Fibroblast of skin of scalp (primary cell): ENCODE results near the gene GALR2.
"Not testable (repeated sequence)": the region's sequence is repeated elsewhere in the genome, so short reads cannot be mapped to it uniquely, and the experiment has no call there.

Experiments used
- DNase-seq: peaks from one replicate; pipeline ENCODE4 v3.0.0-alpha.2; 2013

The GALR2 gene

GRCh38 chr17:76050538-76051467 is 23.8 kb upstream of the GALR2 start:
- no peak for DNase-seq

GRCh38 chr17:76051561-76051960 is 23.0 kb upstream of the GALR2 start:
- DNase-seq: no peak

DNA sequence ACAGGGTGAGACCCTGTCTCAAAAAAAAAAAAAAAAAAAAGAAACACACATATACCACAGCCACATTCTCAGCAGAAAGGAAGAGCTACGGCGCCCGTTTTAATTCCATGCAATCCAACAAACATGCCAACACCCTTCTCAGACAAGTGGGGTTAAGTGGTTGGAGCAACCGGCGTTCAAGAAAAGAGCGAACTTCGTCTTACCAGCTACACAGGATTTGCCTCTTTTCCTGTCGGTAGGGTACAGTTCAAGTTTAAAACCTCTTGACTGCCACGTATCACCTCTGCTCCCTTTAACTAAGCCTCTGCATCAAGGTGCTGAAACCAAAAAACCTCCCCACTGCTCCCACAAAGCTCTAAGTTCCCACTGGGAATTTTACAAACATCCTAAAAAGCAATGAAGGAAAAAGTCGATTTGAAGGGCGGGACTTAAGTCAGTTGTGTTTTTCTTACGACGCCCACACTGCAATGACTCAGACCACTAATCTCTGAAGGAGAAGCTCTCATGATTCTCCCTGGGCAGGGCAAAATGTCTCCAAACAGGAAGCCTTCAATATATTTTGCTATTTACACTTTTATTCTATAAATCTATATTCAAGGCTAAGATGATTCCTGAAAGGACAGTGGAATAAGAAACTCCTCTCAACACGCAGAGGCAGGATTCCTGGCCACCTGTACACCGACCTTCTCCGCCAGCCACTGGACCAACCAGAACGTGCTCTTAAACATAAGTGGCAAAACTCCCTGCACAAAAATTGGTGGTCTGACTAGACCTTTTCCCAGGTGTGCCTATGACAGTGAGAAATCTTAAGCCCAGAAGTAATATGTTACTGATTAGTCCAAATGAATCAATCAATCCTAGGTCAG is 21.1 kb upstream of the GALR2 start:
- DNase-seq: peak; percentile 49

- DNase-seq: no peak
Observed at GRCh38 chr17:76054112-76054476, 20.5 kb upstream of the GALR2 start.

GRCh38 chr17:76056882-76057281 is 17.7 kb upstream of the GALR2 start:
- DNase-seq: no peak

- DNase-seq: not testable (repeated sequence)
Observed at GRCh38 chr17:76058264-76058663, 16.3 kb upstream of the GALR2 start.

DNA sequence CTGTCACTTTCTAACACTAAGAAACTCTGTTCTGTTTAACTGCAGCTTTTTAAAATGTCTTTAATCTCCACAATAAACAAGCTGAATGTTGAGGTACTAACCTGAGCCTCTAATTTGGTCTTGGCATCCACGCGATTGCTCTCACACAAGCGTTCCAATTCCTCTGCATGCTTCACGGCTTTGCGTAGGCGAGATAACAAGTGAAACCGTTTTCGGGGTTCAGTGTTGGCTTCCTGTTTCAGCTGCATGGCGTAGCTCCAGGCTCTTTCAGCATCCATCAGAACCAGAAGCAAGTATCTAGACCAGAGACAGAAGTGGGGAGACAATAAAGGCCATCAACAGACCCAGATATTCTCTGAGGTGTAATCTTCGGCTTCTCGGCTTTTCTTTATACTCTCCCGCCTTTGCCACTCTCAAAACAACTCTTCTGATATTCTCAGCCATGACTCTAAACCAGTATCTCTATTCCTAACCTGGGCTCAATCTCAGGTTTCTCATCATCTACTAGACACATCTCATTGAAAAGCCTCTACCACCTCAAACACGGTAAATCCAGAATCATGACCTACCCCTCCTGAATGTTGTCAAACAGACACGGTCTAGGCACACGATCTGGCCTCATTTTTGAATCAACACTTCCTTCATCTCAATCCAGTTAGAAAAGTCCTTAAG is 10.6 kb upstream of the GALR2 start:
- no peak for DNase-seq

- DNase-seq: no peak
Observed at GRCh38 chr17:76065775-76066174, 8.8 kb upstream of the GALR2 start.

DNA sequence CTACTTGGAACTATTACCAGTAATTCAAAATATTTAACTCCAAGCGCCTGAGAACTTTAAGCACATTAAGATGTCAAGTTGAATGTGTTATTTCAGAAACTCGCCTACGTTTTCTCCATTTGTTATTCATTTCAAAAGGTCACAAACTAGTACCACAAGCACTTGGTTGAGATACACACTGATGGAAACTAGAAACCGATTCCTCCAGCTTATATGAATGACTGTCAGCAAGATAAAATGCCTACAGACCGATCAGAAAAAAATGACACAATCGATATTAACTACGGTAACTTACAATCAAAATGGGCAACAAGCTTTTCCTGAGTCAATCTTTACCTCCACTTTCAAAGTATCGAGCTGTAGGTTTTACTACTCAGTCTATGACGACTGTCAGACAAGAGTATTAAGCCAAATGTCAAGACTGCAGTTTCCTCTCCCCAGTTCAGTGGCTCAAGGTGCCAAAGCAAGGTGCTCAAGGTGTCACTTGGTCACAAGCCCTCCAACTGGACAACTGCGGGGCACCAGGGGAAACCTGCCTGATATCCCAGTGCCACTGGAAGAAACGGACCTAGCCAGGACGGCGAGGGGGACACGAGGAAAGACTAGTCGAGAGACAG is 2.9 kb upstream of the GALR2 start:
- no peak for DNase-seq

- DNase-seq: peak; percentile 93
Observed at GRCh38 chr17:76072148-76072858, 2.3 kb upstream of the GALR2 start, which contains the start of gene SRP68. TSS of gene SRP68 (minus strand) at chr17:76072517. CDS start at chr17:76072491, 26 bp downstream.

DNA sequence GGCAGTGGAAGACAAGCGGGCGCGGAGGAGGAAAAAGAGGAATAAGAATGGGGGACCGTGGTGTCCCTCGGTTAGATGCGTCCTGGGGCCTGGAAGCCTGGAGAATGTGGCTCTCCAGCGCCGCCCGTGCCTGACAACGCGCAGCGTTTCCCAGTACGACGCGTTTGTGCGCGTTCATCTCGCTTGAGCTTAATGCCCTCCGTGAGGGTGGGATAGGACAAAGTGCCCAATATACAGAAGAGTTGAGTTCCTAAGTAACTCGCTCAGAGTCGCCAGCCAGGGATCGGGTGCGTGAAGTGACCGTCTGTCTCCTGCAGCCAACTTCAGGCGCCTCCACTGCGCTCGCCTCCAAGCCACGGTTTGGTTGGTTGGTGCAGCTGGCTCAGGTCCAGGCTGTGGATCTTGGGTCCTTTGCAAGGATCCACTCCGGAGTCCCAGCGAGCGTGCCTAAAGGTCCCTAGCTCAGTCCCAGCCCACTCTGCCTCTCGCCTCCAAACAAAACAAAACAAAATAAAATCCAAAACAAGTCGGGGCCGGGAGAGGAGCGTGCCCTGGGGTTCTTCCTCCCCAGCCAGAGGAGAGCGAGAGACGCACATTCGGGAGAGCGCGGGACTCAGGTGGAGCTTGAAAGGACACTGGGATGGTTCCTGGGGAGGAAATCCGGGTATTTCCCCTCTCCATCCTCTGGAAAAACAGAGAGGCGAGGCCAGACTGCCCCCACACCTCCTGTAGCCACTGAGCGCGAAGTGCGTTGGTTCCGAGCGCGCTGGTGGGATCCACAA is 974 bp downstream of the GALR2 start:
- DNase-seq: no peak

- DNase-seq: no peak
Observed at GRCh38 chr17:76076146-76076764, 1.7 kb downstream of the GALR2 start.

GRCh38 chr17:76076765-76077583 is 2.4 kb downstream of the GALR2 start:
- DNase-seq: no peak

DNA sequence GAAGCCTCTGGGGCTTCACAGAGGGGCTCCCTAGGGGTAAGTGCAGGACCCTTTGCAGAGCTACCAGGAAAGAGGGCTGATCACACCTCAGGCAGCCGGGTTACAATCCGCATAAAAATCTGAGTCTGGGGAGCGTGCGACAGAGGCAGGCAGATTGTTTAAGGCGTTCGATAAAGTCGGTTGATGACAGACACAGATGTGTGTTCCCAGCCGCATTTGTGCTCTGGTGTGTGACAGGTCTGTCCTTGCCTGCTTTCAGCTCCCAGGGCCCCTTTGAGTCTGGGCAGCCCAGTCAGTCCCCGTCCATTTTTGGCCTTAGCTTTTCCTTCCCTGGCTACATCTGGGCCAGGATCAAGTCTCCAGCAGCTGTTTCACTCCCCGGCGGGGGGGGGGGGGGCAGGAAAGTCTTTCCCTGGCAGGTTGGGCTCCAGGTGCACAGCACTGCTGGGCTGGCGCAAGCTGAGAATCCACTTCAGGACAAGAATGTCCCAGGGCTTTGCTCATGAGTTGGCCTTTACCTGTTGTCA is 3.1 kb downstream of the GALR2 start:
- DNase-seq: no peak

- DNase-seq: not testable (repeated sequence)
Observed at GRCh38 chr17:76078370-76078769, 3.8 kb downstream of the GALR2 start.

- DNase-seq: no peak
Observed at GRCh38 chr17:76078860-76079534, 4.4 kb downstream of the GALR2 start, which contains the start of gene ZACN. TSS of gene ZACN (plus strand) at chr17:76079182. CDS start at chr17:76079265, 83 bp downstream.

- DNase-seq: no peak
Observed at GRCh38 chr17:76079535-76079955, 5.0 kb downstream of the GALR2 start.
